Epithelial cell of proximal tubule (primary cell): ENCODE measurements around the gene IMPDH2. TPM values are rescaled to one million over a fixed set of nuclear protein-coding genes. Genes with fewer than 3 reads are reported as not detected.
A peak's percentile ranks its signal among the peaks of the same experiment; 100 is the strongest.

ENCODE experiments used
- DNase-seq: peaks from one replicate; pipeline ENCODE4 v3.0.0-alpha.2; 2011; ENCODE audit warnings: low read depth
- H3K4me3 ChIP-seq: 2 replicates; pipeline ENCODE4 v1.5.1; 2011; ENCODE audit warnings: low read depth, mild to moderate bottlenecking, low read length
- CTCF ChIP-seq: conservative IDR thresholded peaks from 2 replicates; pipeline ENCODE4 v1.5.1; 2012; ENCODE audit warnings: low read depth, mild to moderate bottlenecking, low read length
- total RNA-seq: library from RNA; depleted of rRNA; stranded (reverse); fragments of >200 nt; gene quantifications from 2 replicates; pipeline ENCODE4 v1.2.3, GENCODE V29; 2015

Gene IMPDH2
- total RNA-seq, 1 donor from 2014 or later = 253 TPM

- no peak for TF ChIP-seq CTCF
- DNase-seq = no peak
- H3K4me3 ChIP-seq = no peak overlapping the region
Observed at GRCh38 chr3:48997714-48998637, 31.2 kb downstream of the IMPDH2 start.

GRCh38 chr3:48997102-48997635, 32.0 kb downstream of the IMPDH2 start:
- DNase-seq = no peak
- H3K4me3 ChIP-seq = no peak overlapping the region
- TF ChIP-seq CTCF = no peak

GRCh38 chr3:48996640-48997039, 32.6 kb downstream of the IMPDH2 start:
- no peak for DNase-seq
- TF ChIP-seq CTCF = no peak

DNA sequence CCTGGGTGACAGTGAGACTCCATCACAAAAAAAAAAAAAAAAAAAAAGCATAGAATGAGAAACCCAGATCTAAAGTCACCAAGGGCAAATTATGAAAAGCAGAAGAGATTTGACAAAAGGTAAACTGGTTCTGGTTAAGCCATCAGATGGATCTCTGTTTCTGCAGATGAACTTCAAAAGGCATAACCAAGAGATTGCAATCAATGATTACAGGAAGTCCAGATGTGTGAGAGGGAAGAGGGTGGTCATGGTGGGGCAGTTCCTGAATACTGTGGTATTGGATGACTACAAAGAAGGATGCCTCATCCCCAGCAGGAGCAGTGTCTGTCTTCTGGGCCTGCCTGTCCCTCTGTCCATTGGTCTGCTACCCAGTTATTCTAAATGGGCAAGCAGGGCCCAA, 35.4 kb downstream of the IMPDH2 start:
- no peak for DNase-seq
- no peak overlapping the region for H3K4me3 ChIP-seq
- no peak for TF ChIP-seq CTCF

More at GRCh38 chr3:48996640-48997039, 32.6 kb downstream of the IMPDH2 start:
- H3K4me3 ChIP-seq = no peak overlapping the region

DNA sequence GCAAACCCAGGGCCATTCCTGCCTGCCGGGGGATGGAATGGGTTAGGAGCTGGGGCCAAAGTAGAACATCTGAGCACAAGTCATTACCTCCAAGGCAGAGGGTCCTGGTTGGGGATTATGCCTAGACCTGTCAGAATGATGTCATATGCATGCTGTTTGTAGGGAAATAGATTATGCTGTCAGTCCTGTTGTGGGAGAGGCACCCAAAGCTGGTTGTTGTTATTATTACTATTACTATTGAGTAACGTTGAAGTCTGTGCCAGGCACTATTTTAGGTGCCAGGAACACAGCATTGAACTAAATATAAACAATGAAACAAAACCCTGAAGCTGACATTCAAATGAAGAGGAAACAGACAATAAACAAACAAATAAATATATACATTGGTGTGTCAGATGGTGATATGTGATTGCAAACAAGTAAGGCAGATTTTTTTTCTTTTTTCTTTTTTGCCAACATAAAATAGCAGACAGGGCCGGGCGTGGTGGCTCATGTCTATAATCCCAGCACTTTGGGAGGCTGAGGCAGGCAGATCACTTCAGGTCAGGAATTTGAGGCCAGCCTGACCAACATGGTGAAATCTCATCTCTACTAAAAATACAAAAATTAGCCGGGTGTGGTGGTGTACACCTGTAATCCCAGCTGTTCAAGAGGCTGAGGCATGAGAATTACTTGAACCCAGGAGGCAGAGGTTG, 37.2 kb downstream of the IMPDH2 start:
- DNase-seq = no peak
- no peak for TF ChIP-seq CTCF

DNA sequence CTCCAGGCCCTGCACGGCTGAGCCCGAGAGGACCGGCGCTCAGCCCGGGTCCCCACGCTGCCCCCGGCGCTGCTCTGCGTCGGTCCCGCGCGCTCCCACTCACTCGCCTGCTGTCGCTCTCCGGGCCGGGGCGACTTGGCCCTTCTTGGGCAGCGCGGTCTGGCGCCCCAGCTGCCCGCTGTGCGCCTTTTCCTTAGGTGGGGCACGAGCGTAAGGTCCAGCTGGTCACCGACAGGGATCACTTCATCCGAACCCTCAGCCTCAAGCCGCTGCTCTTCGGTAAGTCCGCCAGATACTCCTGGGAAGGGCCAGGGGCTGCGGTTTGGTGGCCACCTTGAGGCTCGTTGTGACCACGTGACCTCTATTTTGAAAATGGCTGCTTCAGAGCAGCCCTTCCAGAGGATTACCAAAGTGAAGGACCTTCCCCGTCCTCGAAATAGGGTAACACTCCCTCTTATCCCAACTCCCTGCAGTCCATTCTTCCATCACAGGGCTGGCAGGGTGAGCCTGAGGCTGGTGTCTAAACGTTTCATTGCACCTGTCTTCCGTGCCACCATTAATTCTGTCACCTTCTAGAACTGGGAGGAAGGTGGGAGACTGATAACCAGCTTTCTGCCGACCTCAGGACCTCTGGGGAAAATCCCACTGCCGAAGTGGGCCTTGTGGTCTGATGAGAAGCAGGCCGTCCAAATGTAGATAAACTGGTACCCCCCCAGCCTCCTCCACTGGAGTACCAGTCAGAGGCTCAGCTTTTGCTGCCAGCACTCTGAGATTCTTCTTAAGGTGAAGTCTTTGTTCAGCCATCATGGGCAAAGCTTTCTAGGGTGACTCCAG, 38.3 kb downstream of the IMPDH2 start:
- no peak for TF ChIP-seq CTCF
- DNase-seq = no peak
- H3K4me3 ChIP-seq = peak overlapping the region; percentile 90

More for the DNA sequence above, 37.2 kb downstream of the IMPDH2 start:
- peak overlapping the region; percentile 90 for H3K4me3 ChIP-seq
